GM18502 (cell line): ENCODE measurements around the gene RHOBTB1.

Experiments
- ATAC-seq: cut with Tn5 transposase; IDR thresholded peaks from one replicate; pipeline ENCODE4 v1.9.1; 2021; ENCODE audit warnings: mild to moderate bottlenecking; ENCODE audit not compliant: unreplicated experiment, poor library complexity

The RHOBTB1 gene

GRCh38 chr10:60967260-60967659, 23.3 kb upstream of the RHOBTB1 start:
- ATAC-seq, result no peak

GRCh38 chr10:60965696-60966095, 21.7 kb upstream of the RHOBTB1 start:
- ATAC-seq, result no peak

GRCh38 chr10:60964257-60965235, 20.6 kb upstream of the RHOBTB1 start:
- peak; percentile 60 for ATAC-seq

GRCh38 chr10:60963441-60964256, 19.7 kb upstream of the RHOBTB1 start:
- ATAC-seq, result no peak

GRCh38 chr10:60962946-60963345, 19.0 kb upstream of the RHOBTB1 start:
- no peak for ATAC-seq

GRCh38 chr10:60960913-60961312, 16.9 kb upstream of the RHOBTB1 start:
- ATAC-seq, result no peak

GRCh38 chr10:60960031-60960430, 16.0 kb upstream of the RHOBTB1 start:
- no peak for ATAC-seq

GRCh38 chr10:60958892-60959601, 15.1 kb upstream of the RHOBTB1 start:
- ATAC-seq, result no peak

GRCh38 chr10:60957667-60958221, 13.8 kb upstream of the RHOBTB1 start:
- no peak for ATAC-seq

- ATAC-seq, result no peak
Measured at GRCh38 chr10:60955957-60956425, 12.0 kb upstream of the RHOBTB1 start.

- ATAC-seq, result no peak
Measured at GRCh38 chr10:60955316-60955715, 11.3 kb upstream of the RHOBTB1 start.

- no peak for ATAC-seq
Measured at GRCh38 chr10:60954035-60954434, 10.1 kb upstream of the RHOBTB1 start.

GRCh38 chr10:60953420-60953819, 9.4 kb upstream of the RHOBTB1 start:
- ATAC-seq, result no peak

GRCh38 chr10:60952846-60953220, 8.8 kb upstream of the RHOBTB1 start:
- no peak for ATAC-seq

GRCh38 chr10:60952067-60952845, 8.3 kb upstream of the RHOBTB1 start:
- no peak for ATAC-seq

- ATAC-seq, result no peak
Measured at GRCh38 chr10:60951272-60951724, 7.3 kb upstream of the RHOBTB1 start.

GRCh38 chr10:60950300-60950699, 6.3 kb upstream of the RHOBTB1 start:
- no peak for ATAC-seq

- ATAC-seq, result no peak
Measured at GRCh38 chr10:60948851-60949250, 4.9 kb upstream of the RHOBTB1 start.

- ATAC-seq, result no peak
Measured at GRCh38 chr10:60944910-60945297, 919 bp upstream of the RHOBTB1 start.
